ENCODE measurements around the gene PARD3.

Gene PARD3

DNA sequence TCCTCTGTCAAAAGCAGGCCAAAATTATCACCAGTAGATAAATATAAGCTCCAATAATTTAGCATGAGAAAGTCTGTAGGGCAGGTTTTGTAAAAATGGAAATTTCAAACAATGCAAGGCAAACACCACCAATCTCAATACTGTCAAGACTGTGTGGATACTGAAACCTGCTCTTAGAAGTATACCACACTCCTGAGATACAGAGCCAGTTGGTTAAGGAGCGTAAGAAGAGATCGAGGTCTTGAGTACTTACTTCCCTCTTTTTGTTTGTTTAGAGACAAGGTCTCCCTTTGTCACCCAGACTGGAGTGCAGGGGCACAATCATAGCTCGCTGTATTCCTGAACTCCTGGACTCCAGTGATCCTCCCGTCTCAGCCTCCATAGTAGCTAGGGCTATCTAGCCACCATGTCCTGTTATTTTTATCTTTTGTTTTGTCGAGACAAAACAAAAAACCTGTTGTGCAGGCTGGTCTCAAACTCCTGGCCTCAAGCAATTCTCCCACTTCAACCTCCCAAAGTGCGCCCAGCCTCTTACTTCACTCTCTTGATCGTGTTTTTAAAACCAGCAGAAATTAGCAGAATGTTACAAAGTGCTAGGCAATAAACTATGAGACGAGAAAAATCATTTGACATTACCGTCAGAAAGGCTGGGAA, 205.7 kb downstream of the PARD3 start:
- DNase-seq, result no peak

DNA sequence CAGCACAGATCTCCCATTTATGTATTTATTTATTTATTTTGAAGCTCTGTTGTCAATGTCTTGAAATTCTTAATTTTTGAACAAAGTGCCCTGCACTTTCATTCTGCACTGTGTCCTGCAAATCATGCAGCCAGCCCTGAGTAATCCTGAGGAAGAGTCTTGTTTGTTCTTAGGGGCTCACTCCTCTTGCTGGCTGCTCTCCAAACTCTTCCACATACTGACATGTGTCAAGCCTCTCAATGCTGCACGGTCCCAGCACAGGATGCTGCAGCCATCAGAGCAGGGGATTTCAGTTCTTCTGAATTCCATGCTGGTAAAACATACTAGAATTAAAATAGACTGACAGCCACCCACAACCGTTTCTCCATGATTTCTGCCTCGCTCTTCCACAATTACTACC, 207.2 kb downstream of the PARD3 start:
- DNase-seq, result no peak

DNA sequence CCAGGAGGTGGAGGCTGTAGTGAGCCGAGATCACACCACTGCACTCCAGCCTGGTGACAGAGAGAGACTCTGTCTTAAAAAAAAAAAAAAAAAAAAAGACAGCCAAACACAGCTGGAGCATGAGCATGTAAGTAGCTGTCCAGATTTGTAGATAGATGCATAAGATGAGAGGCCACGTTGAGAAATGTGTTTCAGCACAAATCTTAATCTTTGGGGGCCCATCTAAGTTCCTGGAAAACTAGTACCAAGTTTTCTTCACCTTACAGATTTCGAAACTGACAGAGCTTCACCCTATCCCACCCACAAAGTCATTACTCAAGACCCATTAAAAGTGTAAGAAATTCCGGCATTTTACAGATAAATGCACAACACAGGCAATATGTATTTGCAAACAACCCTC, 208.2 kb downstream of the PARD3 start:
- no peak for DNase-seq

DNA sequence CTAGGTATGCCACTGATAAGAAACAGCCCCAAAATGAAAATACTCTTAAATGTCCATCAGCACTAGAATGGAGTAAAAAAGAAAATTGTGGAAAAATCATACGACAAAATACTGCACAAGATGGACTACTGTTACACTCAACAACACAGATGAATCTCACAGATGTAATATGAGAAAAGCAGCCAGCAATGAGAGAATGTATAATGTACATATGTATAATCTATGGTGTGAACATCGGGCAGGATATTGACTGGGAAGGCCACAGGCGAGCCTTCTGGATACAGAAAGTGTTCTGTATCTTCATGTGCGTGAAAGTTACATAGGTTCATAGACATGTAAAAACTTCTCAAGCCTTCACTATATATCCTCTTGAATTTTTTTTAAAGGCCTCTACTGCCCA, 212.6 kb downstream of the PARD3 start:
- no peak for DNase-seq

DNA sequence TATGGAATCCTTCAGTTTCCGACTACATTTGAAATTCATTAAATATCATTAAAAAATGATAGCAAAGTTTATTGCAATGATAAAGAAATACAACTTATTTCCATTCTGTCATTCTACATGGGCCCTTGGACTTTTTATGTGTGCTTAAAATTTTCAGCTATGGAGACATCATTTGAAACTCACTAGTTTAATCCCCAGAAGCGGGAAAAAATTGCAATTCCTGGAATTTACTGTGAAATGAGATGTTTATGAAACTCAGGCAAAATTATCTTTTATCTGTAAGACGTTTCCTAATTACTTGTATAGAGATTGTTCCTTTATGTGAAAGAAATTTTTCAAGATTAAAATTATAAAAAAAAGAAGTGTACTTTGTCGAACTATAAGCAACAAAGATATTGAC, 213.4 kb downstream of the PARD3 start:
- DNase-seq, result no peak

DNA sequence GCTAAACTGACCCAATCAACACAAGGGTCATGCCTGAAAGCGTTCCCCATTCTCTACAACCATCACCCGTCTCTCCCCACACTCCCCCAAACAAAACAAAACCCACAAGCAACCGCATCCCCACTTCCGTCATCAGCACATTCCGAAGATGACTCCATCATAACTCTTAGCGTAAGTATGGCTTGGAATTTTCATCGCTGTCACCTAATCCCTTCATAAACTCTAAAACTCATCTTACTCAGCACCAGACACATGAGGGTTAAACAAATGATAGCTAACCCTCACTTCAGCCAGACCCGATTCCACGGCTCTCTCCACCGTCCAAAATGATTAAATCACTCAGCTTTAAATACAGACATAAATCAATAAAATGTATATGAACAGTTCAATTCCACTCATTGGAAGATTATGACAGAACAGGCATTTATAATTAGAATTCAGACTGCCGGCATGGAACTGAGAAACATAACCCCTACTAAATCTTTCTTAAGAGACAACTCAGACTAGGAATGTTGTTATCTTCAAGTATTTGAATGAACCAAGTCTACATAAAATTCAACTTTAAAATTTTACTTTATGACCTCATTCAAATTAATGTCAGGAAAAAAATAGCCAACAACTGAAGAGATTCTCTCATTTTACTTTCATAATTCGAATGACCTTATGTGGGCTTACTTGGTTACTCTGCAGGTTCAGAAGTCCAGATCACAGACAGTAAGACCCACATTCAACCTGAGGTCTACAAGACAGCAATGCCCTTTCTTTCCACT, 215.9 kb downstream of the PARD3 start:
- DNase-seq, result no peak

DNA sequence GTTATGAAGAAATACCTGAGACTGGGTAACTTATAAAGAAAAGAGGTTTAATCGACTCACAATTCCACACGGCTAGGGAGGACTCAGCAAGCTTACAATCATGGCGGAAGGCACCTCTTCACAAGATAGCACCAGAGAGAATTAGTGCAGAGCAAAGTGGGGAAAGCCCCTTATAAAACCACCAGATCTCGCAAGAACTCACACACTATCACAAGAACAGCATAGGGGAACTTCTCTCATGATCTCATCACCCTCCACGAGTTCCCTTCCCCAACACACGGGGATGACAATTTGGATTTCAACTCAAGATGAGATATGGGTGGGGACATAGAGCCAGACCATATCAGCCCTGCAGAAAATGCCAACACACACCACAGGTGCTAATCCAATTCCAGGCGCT, 218.7 kb downstream of the PARD3 start:
- DNase-seq, result no peak

DNA sequence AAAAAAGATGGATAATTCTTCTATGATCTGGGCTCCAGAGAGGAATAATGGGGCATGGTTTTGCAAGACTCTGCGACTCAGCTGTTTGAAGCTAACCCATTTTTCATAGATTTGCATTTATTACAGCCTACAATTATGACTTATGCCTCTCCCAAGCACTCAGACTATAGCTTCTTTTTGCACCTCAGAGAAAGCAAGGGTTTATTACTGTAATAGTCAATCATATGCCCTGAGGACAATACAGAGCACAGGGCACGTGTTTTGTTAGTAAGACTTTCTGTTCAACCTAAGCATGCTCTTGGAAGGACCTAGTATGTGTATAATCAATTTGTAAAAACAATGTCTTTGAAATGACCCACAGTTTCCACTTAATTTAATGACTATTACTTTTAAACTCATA, 221.2 kb downstream of the PARD3 start:
- no peak for DNase-seq

DNA sequence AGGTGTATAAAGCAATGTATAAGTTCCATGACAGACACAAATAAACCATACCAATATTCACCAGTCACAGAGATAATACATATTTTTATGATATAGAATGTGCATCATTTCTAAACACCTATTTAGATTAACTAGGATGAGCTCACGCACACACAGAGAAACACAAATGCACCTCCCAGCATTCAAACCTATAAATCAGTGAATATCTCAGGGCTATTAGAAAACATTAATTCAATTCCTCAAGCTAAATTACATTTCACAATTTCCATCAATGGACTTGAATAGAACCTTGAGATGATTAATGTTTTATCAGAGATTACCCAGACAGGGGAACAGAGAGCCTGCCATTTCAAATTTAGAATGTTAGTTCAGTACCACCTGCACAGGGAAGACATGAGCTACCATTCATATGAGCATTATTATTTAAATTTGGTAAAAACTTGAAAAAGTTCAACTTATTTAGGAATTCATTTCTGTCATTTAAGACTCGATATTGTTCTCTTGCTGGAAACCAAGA, 221.7 kb downstream of the PARD3 start:
- DNase-seq, result no peak

DNA sequence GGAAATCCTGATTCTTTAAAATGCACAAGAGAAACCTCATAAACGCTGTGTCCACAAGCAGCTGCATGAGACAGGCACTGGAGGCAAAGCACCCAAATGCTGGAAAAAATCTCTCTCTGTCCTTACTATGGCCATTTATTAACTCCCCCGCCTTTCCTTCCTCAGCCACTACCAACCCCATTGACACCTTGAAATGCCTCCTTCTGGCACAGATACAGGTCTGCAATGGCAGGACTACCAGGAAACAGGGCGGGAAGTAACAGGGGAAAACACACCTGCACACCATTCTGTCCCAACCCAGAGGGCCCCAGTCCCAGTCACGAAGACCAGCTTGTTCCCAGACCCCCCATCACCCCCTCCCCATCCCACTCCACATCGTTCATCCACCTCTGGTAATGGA, 224.3 kb downstream of the PARD3 start:
- no peak for DNase-seq

DNA sequence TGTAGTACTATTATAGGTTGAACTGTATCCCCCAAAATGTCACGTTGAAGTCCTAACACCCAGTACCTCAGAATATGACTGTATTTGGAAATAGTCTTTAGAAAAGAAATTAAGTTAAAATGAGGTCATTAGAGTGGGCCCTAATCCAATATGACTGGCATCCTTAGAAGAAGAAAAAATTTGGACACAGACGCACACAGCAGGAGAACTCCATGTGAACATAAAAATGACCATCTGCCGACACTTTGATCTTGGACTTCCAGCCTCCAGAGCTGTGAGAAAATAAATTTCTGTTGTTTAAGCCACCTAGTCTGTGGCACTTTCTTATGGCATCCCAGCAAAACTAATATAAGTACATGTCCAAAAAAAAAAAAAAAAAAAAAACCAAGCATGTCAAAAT, 225.8 kb downstream of the PARD3 start:
- DNase-seq, result no peak

DNA sequence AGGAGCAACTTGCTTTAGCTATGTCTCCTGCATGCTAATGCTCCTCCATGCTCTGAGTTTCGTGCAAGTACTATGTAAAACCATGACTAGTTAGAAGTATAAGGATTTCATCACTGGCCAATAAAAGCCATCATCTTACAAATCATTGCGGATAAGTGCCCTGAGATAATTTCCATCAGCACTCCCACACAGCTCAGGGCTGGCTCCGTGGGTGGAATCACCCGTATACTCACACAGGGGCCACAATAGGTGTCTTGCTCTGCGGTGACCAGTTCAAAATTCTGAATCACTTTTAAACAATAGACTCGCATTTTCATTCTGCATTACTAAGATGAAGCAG, 227.4 kb downstream of the PARD3 start:
- DNase-seq, result no peak

DNA sequence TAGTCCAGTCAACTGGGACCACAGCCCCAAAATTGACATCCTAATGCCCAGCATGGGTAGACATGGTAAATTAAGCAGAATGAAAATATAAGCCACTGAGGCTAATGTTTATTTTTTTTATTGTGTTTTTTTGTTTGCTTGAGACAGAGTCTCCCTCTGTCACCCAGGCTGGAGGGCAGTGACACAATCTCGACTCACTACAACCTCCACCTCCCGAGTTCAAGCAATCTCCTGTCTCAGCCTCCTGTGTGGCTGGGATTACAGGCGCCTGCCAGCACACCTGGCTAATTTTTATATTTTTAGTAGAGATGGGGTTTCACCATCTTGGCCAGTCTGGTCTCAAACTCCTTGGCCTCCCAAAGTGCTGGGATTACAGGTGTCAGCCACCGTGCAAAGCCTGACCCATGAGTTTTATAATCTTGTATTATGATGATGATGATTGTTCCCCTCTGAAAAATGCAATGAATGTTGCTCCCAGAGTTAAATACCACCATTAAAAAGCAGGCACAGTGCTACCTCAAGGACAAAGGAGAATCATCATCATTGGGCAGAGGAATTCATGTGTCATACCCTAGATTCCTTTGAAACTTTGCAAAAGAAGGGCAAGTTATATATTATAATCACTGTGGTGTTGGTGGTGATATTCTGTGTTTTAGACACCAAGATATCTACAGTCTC, 228.0 kb downstream of the PARD3 start:
- no peak for DNase-seq

DNA sequence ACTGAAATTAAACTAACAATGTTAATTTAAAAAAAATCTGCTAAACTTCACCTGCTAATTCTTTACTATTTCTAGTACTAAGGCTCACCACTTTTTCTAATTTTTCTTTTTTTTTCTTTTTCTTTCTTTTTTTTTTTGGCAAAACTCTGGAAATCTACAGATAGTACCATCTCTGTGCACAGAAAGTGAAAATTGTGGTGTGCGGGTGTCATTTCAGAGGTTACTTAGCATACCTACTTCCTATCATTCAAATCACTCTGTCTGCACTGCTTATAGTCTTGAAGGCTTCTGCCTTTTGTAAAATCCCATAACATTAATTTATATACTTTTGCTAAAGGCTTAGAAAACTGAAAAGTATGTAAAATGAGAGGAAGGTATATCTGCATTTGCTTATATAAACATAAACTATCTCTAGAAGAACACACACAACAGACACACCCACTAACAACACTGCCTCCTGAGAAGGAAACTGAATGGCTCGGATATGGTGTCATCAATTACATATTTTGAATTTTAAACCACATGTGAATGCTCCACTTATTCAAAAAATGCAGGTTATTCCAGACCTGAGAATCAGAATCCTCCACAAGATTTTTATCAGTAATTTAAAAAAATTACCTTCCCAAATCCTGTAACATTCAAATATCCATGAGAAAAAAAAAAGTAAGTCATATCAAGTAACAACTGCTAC, 229.5 kb downstream of the PARD3 start:
- no peak for DNase-seq

DNA sequence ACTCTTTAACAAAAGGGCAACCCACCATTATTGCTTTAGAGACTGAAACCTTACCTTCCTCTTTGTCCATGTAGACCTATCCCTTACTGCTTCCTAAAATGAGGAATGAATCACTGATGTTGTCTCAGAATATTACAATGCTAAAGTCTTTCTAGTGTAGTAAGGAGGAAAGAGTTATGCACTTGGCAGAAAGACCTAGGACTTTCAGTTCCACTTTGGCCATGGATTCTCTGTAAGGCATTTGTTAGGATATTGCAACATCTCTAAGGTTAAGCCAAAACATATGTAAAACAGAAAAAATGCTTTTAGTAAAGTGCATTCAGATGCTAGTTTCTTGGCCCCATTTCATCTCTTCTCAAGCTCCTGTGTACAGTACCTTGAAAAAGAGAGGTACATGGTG, 230.9 kb downstream of the PARD3 start:
- no peak for DNase-seq

DNA sequence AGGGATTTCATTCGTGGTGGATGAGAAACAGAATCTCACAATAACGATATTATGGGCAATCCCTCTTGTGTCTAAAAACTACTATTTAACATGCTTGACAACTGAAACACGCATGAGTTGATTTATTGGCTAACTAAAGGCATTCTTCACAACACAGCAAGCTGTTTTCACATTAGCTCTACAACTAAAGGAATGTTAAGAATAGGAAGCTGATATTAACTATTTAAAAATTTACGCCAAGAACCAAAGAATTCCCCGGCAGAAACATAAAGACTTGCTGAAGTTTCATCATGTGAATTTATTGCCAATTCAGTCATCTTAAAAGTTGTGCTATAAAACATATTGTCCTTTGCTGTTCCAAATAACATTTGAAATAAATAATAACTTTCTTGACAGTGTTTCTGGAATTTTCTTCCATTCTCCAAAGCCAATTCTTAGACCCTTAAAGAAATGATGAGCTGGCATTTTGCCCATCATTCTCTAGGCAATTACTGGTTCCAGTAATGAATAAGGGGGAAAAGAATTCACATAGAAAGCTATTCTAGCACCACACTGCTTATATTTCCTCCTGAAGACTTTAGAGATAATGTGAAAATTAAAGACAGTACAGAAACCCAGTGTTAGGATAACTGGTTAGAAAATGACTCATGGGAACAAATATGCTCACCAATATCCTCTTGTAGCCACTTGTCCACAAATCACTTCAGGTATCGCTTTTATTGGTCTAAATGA, 233.1 kb downstream of the PARD3 start:
- DNase-seq, result no peak

DNA sequence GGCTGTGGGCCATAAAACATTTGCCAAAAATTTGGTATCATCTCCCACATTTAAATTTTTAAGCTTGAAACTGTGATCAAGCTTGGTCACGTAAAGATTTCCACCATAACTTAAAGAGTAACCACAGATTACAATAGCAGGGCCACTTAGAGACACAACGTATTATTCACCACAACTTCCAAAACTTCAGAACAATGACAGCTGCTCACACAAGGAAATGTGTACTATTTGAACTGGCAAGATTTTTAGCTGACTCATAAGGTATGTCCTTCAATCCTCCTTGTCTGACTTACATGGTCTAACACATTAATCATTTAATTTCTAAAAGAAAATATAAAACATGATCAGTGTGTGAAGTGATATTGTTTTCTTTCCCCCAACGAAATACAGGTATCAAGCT, 234.5 kb downstream of the PARD3 start:
- DNase-seq, result no peak

DNA sequence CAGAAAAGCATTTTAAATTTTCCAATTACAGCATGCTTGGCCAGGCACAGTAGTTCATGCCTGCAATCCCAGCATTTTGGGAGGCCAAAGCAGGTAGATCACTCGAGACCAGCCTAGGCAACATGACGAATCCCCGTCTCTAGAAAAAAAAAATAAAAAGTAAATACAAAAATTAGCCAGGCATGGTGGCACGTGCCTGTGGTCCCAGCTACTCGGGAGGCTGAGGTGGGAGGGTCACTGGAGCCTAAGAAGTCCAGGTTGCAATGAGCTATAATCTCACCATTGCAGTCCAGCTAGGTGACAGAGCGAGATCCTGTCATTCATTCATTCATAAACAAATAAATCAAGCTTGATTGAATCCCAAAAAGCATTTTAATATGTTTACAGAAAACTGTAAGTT, 234.9 kb downstream of the PARD3 start:
- no peak for DNase-seq

DNA sequence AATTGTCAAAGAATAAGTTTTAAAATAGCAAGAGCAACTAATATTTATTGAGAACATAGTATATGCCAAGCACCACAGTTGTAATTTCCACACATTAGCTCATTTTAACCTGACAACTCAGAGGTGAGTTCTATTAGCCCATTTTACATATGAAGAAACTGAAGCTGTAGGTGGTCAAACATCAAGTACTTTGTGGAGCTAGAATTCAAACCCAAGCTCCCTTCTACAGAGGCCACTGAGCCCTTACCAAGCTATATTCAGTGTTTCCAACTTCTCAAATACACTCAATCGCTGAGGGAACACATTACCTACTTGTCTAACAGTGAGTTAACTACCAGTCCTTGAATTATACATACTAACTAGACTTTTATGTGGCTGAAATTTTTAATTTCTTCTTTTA, 236.6 kb downstream of the PARD3 start:
- no peak for DNase-seq

DNA sequence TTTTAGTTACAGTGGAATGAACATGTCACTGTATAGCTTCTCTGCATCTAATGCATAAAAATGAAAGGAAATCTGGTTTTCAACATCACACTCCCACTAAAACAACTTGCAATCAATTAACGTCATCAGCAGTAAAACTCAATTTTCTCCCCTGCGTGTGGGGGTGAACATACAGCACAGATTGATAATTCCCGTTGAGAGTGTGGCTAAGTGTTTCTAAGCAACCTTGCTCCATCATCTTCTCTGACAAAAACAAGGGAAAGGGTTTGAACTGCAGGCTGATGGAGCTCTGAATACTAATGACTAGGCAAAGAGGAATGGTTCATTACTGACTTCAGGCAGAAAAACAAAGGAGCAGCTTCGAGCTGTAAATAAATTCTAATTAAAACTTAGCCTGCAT, 238.3 kb downstream of the PARD3 start:
- DNase-seq, result no peak

DNA sequence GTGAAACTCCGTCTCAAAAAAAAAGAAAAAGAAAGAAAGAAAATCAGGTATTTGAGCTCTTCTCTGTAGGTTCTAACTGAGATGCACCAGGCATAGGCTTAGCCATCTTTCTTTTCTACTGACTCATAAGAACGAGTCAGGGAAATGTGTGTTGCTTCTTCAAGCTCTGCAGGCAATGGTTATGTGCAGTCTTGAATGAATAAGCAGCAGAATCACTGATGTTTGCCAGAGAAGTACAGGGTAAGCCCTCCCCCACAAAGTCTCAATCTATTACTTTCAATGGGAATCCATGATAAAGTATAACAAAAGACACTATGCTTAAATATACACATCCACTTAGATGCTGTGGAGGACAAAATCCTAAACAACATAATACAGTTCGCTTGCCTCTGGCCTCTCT, 239.2 kb downstream of the PARD3 start:
- no peak for DNase-seq

DNA sequence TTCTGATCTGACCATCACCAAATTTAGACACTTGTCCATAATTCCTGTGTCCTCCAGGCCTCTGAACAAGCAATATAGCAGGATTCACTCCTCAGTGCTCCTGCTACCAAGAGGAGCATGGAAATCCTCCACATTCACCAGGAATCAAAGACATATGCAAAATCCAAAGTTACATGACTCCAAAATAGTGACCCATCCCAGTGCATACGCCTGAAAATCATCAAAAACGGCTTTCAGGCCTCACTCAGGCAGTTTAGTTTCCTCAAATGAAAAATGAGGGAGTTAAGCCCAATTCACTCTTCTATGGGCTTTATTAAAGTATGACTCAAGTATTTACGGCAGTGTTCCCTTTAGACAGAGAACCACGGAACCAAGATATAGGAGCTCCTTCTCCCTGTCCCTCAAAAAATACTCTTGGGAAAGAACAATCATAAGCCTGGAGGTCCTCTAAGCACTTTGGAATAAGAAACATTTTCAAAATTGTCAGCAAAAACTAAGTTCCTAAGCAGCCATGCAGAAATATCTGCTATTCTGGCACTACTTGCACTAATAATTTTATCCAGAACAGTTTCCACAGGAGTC, 240.7 kb downstream of the PARD3 start:
- DNase-seq, result no peak

DNA sequence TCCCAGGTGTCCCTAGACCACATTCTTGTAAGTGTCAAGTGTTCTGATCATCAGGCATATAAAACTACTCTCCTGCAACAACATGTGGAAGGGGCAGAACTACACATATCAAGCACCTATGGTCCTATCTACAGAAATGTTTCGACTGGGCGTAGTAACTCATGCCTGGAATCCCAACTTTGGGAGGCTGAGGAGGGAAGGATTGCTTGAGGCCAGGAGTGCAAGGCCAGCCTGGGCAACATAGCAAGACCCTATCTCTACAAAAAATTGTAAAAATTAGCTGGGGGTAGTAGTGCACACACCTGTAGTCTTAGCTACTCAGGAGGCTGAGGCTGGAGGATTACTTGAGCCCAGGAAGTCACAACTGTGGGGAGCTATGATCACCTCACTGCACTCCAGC, 244.2 kb downstream of the PARD3 start:
- no peak for DNase-seq
